ENCODE results near the gene SREK1IP1. TPM values are rescaled to one million over a fixed set of nuclear protein-coding genes. Genes with fewer than 3 reads are reported as not detected.

SREK1IP1 gene
- total and polyA plus RNA-seq, 2 of the 13 experiments (the other 11 are each of a cell fraction or from before 2014, with no cell fraction given) = 3.1 to 16.5 TPM

GRCh38 chr5:64768358-64769312 is at the start of gene SREK1IP1, which contains the start of gene CWC27 (continued):
- no peak for TF ChIP-seq NPAS2 (CRISPR knock-in tag; IDR thresholded peaks at IDR 0.05; ENCODE audit: borderline replicate concordance)
- TF ChIP-seq ARNTL (CRISPR knock-in tag; IDR thresholded peaks at IDR 0.05) = peak; percentile 18; the same call in 1 of the 2 replicates
- no peak for TF ChIP-seq EP300 (IDR thresholded peaks at IDR 0.05; ENCODE audit: low read depth in 2 of 2, low read length in 2 of 2)
- no peak; the same call in 1 of the 2 replicates for TF ChIP-seq EP300 (CRISPR knock-in tag; IDR thresholded peaks at IDR 0.05; ENCODE audit: borderline replicate concordance)
- no peak for TF ChIP-seq ZFP37 (CRISPR knock-in tag; IDR thresholded peaks at IDR 0.05; ENCODE audit: borderline replicate concordance)
- peak; percentile 90 for TF ChIP-seq ZGPAT (CRISPR knock-in tag; IDR thresholded peaks at IDR 0.05)
- TF ChIP-seq ZSCAN21 (CRISPR knock-in tag; IDR thresholded peaks at IDR 0.05; ENCODE audit: borderline replicate concordance) = 0 out of 2 replicates have a peak, but pooled peaks have one; percentile 47
- TF ChIP-seq HDAC2 (CRISPR knock-in tag; IDR thresholded peaks at IDR 0.05) = peak; percentile 68; the same call in 1 of the 2 replicates
- TF ChIP-seq ZSCAN30 (CRISPR knock-in tag; IDR thresholded peaks at IDR 0.05) = 0 out of 2 replicates have a peak, but pooled peaks have one; percentile 23
- no peak for TF ChIP-seq ZNF326 (CRISPR knock-in tag; IDR thresholded peaks at IDR 0.05; ENCODE audit: borderline replicate concordance)
- peak; percentile 89 for TF ChIP-seq BHLHE40 (IDR thresholded peaks at IDR 0.05; ENCODE audit: low read length)
- TF ChIP-seq ZNF460 (CRISPR knock-in tag; IDR thresholded peaks at IDR 0.05; ENCODE audit: borderline replicate concordance) = no peak
- no peak for TF ChIP-seq FOXP1 (IDR thresholded peaks at IDR 0.05)
- no peak for TF ChIP-seq FOXP1 (CRISPR knock-in tag; IDR thresholded peaks at IDR 0.05)
- no peak; the same call in 1 of the 2 replicates for TF ChIP-seq ZNF782 (CRISPR knock-in tag; IDR thresholded peaks at IDR 0.05; ENCODE audit: borderline replicate concordance)
- TF ChIP-seq TBP (CRISPR knock-in tag; IDR thresholded peaks at IDR 0.05) = no peak
- peak; percentile 83 for TF ChIP-seq ZMYM4 (CRISPR knock-in tag; IDR thresholded peaks at IDR 0.05)
- no peak; the same call in 1 of the 2 replicates for TF ChIP-seq ZNF431 (CRISPR knock-in tag; IDR thresholded peaks at IDR 0.05; ENCODE audit: borderline replicate concordance, low read depth)
- TF ChIP-seq, protein P1, sequence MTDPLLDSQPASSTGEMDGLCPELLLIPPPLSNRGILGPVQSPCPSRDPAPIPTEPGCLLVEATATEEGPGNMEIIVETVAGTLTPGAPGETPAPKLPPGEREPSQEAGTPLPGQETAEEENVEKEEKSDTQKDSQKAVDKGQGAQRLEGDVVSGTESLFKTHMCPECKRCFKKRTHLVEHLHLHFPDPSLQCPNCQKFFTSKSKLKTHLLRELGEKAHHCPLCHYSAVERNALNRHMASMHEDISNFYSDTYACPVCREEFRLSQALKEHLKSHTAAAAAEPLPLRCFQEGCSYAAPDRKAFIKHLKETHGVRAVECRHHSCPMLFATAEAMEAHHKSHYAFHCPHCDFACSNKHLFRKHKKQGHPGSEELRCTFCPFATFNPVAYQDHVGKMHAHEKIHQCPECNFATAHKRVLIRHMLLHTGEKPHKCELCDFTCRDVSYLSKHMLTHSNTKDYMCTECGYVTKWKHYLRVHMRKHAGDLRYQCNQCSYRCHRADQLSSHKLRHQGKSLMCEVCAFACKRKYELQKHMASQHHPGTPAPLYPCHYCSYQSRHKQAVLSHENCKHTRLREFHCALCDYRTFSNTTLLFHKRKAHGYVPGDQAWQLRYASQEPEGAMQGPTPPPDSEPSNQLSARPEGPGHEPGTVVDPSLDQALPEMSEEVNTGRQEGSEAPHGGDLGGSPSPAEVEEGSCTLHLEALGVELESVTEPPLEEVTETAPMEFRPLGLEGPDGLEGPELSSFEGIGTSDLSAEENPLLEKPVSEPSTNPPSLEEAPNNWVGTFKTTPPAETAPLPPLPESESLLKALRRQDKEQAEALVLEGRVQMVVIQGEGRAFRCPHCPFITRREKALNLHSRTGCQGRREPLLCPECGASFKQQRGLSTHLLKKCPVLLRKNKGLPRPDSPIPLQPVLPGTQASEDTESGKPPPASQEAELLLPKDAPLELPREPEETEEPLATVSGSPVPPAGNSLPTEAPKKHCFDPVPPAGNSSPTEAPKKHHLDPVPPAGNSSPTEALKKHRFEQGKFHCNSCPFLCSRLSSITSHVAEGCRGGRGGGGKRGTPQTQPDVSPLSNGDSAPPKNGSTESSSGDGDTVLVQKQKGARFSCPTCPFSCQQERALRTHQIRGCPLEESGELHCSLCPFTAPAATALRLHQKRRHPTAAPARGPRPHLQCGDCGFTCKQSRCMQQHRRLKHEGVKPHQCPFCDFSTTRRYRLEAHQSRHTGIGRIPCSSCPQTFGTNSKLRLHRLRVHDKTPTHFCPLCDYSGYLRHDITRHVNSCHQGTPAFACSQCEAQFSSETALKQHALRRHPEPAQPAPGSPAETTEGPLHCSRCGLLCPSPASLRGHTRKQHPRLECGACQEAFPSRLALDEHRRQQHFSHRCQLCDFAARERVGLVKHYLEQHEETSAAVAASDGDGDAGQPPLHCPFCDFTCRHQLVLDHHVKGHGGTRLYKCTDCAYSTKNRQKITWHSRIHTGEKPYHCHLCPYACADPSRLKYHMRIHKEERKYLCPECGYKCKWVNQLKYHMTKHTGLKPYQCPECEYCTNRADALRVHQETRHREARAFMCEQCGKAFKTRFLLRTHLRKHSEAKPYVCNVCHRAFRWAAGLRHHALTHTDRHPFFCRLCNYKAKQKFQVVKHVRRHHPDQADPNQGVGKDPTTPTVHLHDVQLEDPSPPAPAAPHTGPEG (CRISPR knock-in tag; IDR thresholded peaks at IDR 0.05) = peak; percentile 13; the same call in 1 of the 2 replicates
- peak; percentile 88 for TF ChIP-seq ELF4 (CRISPR knock-in tag; IDR thresholded peaks at IDR 0.05; ENCODE audit: borderline replicate concordance)
